Keratinocyte (primary cell): ENCODE data around the gene UTF1. TPM values are rescaled to one million over a fixed set of nuclear protein-coding genes. Genes with fewer than 3 reads are reported as not detected.

Source experiments
- DNase-seq: peaks from one replicate; pipeline ENCODE4 v3.0.0-alpha.2; 2011; ENCODE audit warnings: low read depth, missing footprints, low spot score
- FAIRE-seq: peaks from 2 replicates; lab custom pipeline; 2011; peaks lifted over from hg19 to GRCh38; lab: Jason Lieb, UNC
- H2AFZ ChIP-seq: 2 replicates; pipeline ENCODE4 v1.6.0; 2012; ENCODE audit warnings: low read length, control low read depth, inconsistent platforms; ENCODE audit not compliant: control insufficient read depth
- H3K27ac ChIP-seq: 2 replicates; pipeline ENCODE4 v1.5.1; 2011; ENCODE audit warnings: low read length; ENCODE audit not compliant: control insufficient read depth, insufficient read depth
- H3K27me3 ChIP-seq: 3 replicates; pipeline ENCODE4 v1.6.0; 2011; ENCODE audit warnings: low read length; ENCODE audit not compliant: control insufficient read depth, insufficient read depth; ENCODE audit errors: extremely low read depth
- H3K36me3 ChIP-seq, 2 experiments: 2 replicates in 1 of 2; 3 replicates in 1 of 2; pipeline ENCODE4 v1.5.1; 2011; ENCODE audit warnings: low read length in 2 of 2, mild to moderate bottlenecking in 1 of 2; ENCODE audit not compliant: control insufficient read depth in 2 of 2, insufficient read depth in 2 of 2; ENCODE audit errors: extremely low read depth in 1 of 2
- H3K4me1 ChIP-seq: 3 replicates; pipeline ENCODE4 v1.5.1; 2011; ENCODE audit warnings: low read length; ENCODE audit not compliant: control insufficient read depth, insufficient read depth; ENCODE audit errors: extremely low read depth
- H3K4me2 ChIP-seq: 3 replicates; pipeline ENCODE4 v1.6.0; 2011; ENCODE audit warnings: low read depth, low read length; ENCODE audit not compliant: control insufficient read depth, insufficient read depth; ENCODE audit errors: extremely low read depth
- H3K4me3 ChIP-seq, 3 experiments: fragments of 200-600 bp in 1 of 3; sonication (generic) in 1 of 3; 2 replicates in 2 of 3; 3 replicates in 1 of 3; pipeline ENCODE4 v1.5.1; 2011 to 2016; ENCODE audit warnings: low read length in 3 of 3, mild to moderate bottlenecking in 3 of 3, control low read depth in 2 of 3, inconsistent platforms in 1 of 3, low read depth in 1 of 3, mixed read lengths in 1 of 3, mixed run types in 1 of 3, moderate library complexity in 1 of 3; ENCODE audit not compliant: control insufficient read depth in 2 of 3, insufficient read depth in 2 of 3; ENCODE audit errors: extremely low read depth in 1 of 3
- H3K79me2 ChIP-seq: 2 replicates; pipeline ENCODE4 v1.6.0; 2012; ENCODE audit warnings: low read length; ENCODE audit not compliant: control insufficient read depth, insufficient read depth
- H3K9ac ChIP-seq: 3 replicates; pipeline ENCODE4 v1.6.0; 2011; ENCODE audit warnings: low read length; ENCODE audit not compliant: control insufficient read depth, insufficient read depth; ENCODE audit errors: extremely low read depth
- H3K9me1 ChIP-seq: 3 replicates; pipeline ENCODE4 v1.6.0; 2011; ENCODE audit warnings: low read length; ENCODE audit not compliant: control insufficient read depth, insufficient read depth; ENCODE audit errors: extremely low read depth
- H3K9me3 ChIP-seq: 2 replicates; pipeline ENCODE4 v1.5.1; 2012; ENCODE audit warnings: low read depth, low read length; ENCODE audit not compliant: control insufficient read depth
- H4K20me1 ChIP-seq: 3 replicates; pipeline ENCODE4 v1.6.0; 2011; ENCODE audit warnings: low read length; ENCODE audit not compliant: control insufficient read depth, insufficient read depth; ENCODE audit errors: extremely low read depth
- EZH2 ChIP-seq: IDR thresholded peaks from one replicate; pipeline ENCODE4 v1.6.1; 2012; ENCODE audit warnings: inconsistent platforms, mild to moderate bottlenecking, low read length, moderate library complexity
- dilution Hi-C: fragments of 300-500 bp; cut with MboI; formaldehyde crosslinking; loops from one replicate; pipeline ENCODE4 v1.7.0; 2020; ENCODE audit warnings: low sequenced_read_pairs; ENCODE audit not compliant: extremely low pct_ligation_motif_present
- polyA plus RNA-seq, 5 experiments: library from polyadenylated mRNA; depleted of rRNA in 3 of 5; stranded (reverse) in 3 of 5; stranded (forward) in 1 of 5; unstranded in 1 of 5; fragments of >200 nt; gene quantifications; 1 replicate in 1 of 5; 2 replicates in 3 of 5; 3 replicates in 1 of 5; pipeline versions ENCODE4 v1.2.1 to v1.2.3, GENCODE V29; 2011 to 2012; ENCODE audit warnings: missing spikeins in 2 of 5, low read depth in 1 of 5, low replicate concordance in 1 of 5
- TF ChIP-seq, protein P1 (sequence below), 3 experiments: IDR thresholded peaks in 1 of 3; conservative IDR thresholded peaks in 1 of 3; optimal IDR thresholded peaks in 1 of 3; 2 replicates in 2 of 3; 3 replicates in 1 of 3; pipeline versions ENCODE3 to v1.5.1; 2011; ENCODE audit warnings: low read length in 3 of 3, mild to moderate bottlenecking in 3 of 3, moderate library complexity in 2 of 3, control low read depth in 1 of 3, inconsistent platforms in 1 of 3; ENCODE audit not compliant: insufficient read depth in 2 of 3; ENCODE audit errors: extremely low read depth in 1 of 3

The UTF1 gene
- polyA plus RNA-seq, 1 donor (not counting 4 experiments of a cell fraction or from before 2014, with no cell fraction given), result not detected

DNA sequence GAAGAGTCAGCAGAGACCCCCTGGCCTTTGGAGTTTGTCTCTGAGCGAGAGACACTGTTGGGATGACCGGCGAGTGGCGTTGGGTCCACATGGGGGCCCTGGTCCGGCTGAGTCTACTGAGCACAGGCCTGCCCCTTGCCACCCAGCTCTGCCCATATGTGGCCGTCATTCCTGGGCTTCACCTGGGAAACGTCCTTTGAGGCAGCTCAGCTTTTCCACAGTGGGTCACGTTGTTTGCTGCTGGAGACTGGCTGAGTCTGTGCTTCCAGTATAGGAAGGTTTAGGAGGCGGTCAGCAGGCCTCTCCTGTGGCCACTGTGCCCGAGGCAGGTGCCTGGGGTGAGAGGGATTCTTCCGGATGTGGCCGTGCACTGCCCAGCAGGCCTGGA is 29.6 kb downstream of the UTF1 start:
- Histone ChIP-seq H3K9ac (peak overlapping the region; percentile 68), H3K9me1 (no peaks in the 10 kb centered on the region), H3K36me3 (peaks cover 7 to 20% of the 10 kb centered on the region in 2 experiments), H3K9me3 (no peaks in the 10 kb centered on the region), H3K79me2 (no peaks in the 10 kb centered on the region), H3K4me1 (peaks cover 57% of the 10 kb centered on the region), H3K27ac (peak overlapping the region; percentile 71), H4K20me1 (peaks cover 4% of the 10 kb centered on the region), H3K4me2 (peak overlapping the region; percentile 70), H2AFZ (no peak overlapping the region), H3K27me3 (no peaks in the 10 kb centered on the region), H3K4me3 (no peak overlapping the region)
- no peak for FAIRE-seq
- dilution Hi-C loops, result no loop called here
- DNase-seq, result no peak
- TF ChIP-seq EZH2, result no peak
- TF ChIP-seq, protein P1, sequence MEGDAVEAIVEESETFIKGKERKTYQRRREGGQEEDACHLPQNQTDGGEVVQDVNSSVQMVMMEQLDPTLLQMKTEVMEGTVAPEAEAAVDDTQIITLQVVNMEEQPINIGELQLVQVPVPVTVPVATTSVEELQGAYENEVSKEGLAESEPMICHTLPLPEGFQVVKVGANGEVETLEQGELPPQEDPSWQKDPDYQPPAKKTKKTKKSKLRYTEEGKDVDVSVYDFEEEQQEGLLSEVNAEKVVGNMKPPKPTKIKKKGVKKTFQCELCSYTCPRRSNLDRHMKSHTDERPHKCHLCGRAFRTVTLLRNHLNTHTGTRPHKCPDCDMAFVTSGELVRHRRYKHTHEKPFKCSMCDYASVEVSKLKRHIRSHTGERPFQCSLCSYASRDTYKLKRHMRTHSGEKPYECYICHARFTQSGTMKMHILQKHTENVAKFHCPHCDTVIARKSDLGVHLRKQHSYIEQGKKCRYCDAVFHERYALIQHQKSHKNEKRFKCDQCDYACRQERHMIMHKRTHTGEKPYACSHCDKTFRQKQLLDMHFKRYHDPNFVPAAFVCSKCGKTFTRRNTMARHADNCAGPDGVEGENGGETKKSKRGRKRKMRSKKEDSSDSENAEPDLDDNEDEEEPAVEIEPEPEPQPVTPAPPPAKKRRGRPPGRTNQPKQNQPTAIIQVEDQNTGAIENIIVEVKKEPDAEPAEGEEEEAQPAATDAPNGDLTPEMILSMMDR (optimal IDR thresholded peaks at IDR 0.05 in 1 of 3, IDR thresholded peaks at IDR 0.05 in 1 of 3, conservative IDR thresholded peaks at IDR 0.05 in 1 of 3; ENCODE audit: extremely low read depth in 1 of 3, insufficient read depth in 2 of 3, low read length in 3 of 3), result no peak

DNA sequence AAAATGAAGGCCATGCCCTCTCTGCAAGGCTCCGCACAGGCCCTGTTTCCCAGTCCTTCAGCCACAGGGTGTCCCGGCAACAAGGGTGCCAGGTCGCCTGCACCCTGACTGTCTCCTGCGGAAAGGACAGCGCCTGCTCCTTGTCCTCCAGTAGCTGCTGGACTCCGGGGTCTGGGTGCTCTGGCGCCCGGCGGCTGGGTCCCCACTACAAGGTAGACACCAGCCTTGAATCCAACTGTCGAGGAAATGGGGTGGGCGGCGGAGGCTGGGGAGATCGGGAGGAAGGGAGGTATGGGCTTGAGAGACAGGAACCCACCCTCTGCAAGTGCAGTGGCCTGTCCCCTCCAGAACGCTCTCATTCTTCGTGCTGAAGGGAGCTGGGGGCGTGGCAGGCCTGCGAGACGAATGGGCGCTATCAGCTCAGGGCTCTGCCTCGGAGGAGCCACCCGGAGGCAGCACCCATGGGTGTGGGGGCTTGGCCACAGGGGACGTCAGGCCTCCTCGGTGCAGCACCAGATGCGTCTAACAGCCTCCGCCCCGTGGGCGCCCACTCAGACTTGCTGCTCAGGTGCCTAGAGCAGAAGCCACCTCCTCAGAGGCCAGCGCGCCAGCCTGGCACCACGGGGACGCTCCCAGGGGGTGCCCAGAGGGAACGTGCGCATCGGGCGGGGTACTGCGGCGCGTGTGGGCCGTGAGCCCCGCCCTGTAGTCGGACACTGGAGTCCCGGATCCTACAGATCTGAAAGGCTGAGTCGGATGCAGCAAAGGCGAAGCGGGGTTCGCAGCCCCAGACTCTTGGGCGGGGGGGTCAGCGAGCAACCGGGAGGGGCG is 31.1 kb downstream of the UTF1 start:
- no peaks in the 10 kb centered on the region for H3K9me3 ChIP-seq
- H4K20me1 ChIP-seq, result peaks cover 4% of the 10 kb centered on the region
- no peak overlapping the region for H2AFZ ChIP-seq
- H3K4me3 ChIP-seq, result peak overlapping the region; percentile 23 to 60 (median 35)
- H3K27me3 ChIP-seq, result no peaks in the 10 kb centered on the region
- no peaks in the 10 kb centered on the region for H3K9me1 ChIP-seq
- TF ChIP-seq EZH2, result no peak
- TF ChIP-seq, protein P1 (optimal IDR thresholded peaks at IDR 0.05 in 1 of 3, IDR thresholded peaks at IDR 0.05 in 1 of 3, conservative IDR thresholded peaks at IDR 0.05 in 1 of 3; ENCODE audit: extremely low read depth in 1 of 3, insufficient read depth in 2 of 3, low read length in 3 of 3), result no peak
- H3K27ac ChIP-seq, result peak overlapping the region; percentile 4
- H3K36me3 ChIP-seq, result peaks cover 10 to 20% of the 10 kb centered on the region in 2 experiments
- dilution Hi-C loops, result no loop called here
- no peak for DNase-seq
- H3K9ac ChIP-seq, result peak overlapping the region; percentile 63
- H3K4me2 ChIP-seq, result peak overlapping the region; percentile 35
- peaks cover 62% of the 10 kb centered on the region for H3K4me1 ChIP-seq
- H3K79me2 ChIP-seq, result no peaks in the 10 kb centered on the region
- FAIRE-seq, result no peak
